DMS53 (cell line): ENCODE data around the gene ROBO4.
A peak's percentile ranks its signal among the peaks of the same experiment; 100 is the strongest.

Experiments
- DNase-seq: peaks from one replicate; lab custom pipeline; 2025; lab: John Stamatoyannopoulos, UW

The ROBO4 gene

DNA sequence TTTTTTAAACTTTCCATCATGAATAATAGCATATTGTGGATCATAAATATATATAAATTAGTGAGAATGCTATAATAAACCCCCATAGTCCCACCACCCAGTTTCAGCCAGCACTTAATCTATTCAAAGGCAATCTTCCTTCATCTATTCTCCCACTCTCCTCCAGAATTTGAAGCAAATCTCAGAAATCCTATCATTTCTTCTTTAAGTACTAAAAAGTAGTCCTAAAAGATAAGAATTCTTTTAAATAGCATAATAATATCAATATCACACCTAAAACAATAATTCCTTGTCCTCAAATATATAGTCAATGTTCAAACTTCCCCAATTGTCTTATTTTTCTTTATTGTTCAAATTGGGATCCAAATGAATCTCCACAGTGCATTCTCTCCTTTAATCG lies 57.0 kb downstream of the ROBO4 start:
- no peak for DNase-seq

DNA sequence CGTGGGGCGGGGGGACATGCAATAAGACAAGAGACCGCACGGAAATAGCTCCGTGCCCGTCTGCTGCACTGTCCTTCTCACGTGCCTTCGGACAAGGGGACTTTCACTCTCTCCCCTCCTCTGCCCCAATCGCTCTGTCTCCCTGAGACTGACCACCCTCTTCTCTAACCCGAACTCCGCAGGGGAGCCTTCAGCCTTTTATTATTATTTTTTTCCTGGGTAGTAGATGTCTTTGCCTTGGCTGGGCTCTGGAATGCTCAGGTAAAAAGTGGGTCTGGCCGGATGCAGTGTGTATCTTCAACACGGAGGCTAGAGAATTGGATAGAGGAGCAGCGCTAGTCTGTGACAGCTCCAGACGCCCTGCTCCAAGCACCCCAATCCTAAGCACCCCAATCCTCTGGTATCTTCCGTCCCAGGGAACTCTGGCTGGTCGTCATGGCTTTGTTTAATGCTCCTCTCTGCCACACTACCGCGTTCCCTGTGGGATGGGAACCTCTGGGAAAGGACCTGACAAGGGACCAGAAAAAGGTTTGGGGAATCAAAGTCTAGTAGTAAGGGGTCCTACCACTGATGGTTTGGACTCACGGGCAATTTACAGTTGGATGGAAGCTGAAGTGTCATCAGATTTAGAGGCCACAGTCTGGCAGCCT lies 57.6 kb downstream of the ROBO4 start:
- no peak for DNase-seq

GRCh38 chr11:124839128-124839971 lies 58.3 kb downstream of the ROBO4 start:
- DNase-seq: peak; percentile 45

DNA sequence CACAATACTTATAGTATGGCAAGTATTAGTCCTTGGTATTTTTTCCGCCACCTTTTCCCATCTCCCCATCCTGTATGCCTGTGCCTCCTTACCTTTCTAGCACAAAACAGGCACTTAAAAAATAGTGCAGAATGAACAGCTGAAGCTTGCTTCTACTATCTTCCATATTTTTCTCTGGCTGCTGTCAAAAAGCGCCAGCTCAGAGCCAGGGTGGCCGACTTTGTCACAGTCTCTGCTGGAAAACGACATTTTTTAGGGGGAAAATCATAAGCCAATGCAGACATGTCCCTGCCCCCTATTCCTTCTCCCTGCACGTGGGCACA lies 58.9 kb downstream of the ROBO4 start:
- no peak for DNase-seq

- DNase-seq: peak; percentile 89
Measured at GRCh38 chr11:124837491-124837856, 60.2 kb downstream of the ROBO4 start.

GRCh38 chr11:124835918-124836317 lies 61.7 kb downstream of the ROBO4 start:
- no peak for DNase-seq

DNA sequence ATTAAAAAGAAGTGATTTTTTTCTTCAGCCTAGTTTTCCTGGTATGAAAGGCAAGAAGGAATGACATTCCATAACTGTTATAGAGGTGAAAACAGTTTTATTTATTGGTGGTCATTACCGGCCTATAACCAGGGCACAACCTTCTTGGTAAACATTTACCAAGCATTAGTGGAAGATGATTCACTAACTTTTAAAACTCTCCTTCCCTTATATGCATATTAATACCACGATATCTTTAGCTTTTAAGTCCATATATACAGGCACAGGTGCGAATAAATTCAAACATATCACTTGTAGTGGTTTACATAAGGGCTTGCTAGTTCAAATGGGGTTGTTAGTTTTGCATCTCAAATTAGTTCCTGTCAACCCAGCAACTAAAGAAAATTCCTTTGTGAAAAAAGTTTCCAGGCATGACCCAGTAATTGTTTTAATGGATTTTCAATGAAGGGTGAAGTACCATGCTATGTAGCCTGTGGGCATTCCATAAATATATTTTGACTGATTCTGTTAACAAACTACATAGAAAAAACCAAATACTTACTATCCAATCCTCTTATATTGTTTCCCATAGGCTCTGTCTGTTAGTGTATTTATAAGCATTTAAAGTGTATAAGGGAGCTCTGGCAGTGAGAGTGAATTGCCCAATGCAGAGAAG lies 63.0 kb downstream of the ROBO4 start:
- DNase-seq: no peak
